Measurements from ENCODE around the gene LANCL3. TPM values are rescaled to one million over a fixed set of nuclear protein-coding genes. Genes with fewer than 3 reads are reported as not detected.

LANCL3 gene
- not detected in 5 replicates for total RNA-seq (2022; extraction: Qiagen RNA extraction; ENCODE audit: low read depth)

DNA sequence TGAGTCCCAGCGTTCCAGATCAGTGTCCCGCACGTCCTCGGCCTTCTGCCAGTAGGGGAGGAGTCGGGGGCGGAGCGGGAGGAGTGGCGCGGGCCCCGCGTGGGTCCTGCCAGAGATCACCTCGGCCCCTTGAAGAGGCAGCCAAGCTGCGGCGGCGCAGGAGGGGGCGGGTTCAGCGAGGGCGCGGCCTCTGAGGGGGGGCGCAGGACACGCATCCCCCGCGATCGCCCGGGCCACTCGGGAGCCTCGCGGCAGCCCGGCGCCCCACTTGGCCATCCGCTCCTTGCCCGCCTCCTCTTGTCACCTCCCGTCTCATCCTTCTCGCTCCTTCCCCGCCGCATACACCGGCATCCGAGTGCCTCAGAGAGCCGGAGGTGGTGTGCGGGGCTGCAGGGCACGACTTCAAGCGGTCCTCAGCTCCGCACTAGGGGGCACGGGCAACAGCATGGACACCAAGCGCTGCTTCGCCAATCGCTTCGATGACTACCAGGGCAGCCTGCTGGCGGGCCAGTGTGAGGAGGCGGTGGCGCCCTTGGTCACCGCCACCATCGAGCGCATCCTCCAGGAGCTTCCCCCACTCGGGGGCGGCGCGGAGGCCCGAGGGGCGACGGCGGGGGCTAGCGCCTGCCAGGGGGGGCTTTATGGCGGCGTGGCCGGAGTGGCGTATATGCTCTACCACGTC lies at the start of gene LANCL3:
TSS of gene LANCL3 (plus strand) at position 236 of the 682 bp plus-strand sequence. CDS start at position 446, 210 bp downstream.

DNA sequence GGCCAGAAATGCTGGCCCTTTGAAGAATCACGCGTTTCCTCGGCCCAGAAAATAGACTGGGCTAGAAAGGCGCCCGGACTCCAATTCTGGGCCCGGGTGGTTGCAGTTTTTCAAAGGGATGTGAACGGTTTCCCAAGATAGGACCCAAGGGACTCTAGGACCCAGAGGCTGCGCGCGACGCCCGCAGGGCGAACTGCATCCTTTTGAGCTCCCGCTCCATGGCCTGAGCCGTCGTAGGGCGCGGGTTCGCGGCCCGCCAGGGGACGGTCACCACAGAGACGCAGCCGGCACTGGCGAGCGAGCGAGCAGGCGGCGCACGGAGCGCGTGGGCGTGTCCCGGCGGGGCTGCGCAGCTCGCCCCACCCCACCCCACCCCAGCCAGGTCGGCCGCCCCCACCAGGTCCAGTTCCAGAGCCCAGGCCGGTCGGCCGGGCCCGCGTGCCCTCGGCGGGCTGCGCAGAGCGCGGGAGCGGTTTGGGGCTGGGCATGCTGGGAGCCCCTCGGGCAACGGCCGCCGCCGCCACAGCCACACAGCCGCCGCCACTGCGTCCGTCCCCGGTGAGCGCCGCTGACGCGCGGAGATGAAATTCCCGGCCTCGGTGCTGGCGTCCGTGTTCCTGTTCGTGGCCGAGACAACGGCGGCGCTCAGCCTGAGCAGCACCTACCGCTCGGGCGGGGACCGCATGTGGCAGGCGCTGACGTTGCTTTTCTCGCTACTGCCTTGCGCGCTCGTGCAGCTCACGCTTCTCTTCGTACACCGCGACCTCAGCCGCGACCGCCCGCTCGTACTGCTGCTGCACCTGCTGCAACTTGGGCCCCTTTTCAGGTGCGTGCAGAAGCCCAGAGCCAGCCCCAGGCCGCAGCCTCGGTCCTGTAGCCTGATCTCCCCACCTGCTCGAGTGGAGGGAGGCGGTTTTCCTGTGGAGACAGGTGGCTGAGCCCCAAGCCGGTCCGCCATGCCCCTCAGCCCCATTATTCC lies 114.2 kb downstream of the LANCL3 start, which contains the start of gene XK:
TSS of gene XK (plus strand) at position 411 of the 979 bp plus-strand sequence. CDS start at position 582, 171 bp downstream.

Other genes starting within 250 kb of the LANCL3 start
- gene PRRG1, start 222.3 kb upstream of the LANCL3 start, total RNA-seq (2022; extraction: Qiagen RNA extraction; ENCODE audit: low read depth): 4.5 to 8.9 TPM (median 7.3 TPM) in 5 replicates
- gene XK, start 114.1 kb downstream of the LANCL3 start, total RNA-seq (2022; extraction: Qiagen RNA extraction; ENCODE audit: low read depth): 0.27 to 0.54 TPM (median 0.39 TPM) in 5 replicates
- 0.03 to 0.10 TPM in 2 of 5 replicates, not detected in the others for gene CYBB, start 208.4 kb downstream of the LANCL3 start, total RNA-seq (2022; extraction: Qiagen RNA extraction; ENCODE audit: low read depth)

Data from A549 treated with RU486 at 1 μM for 4 hours (cell line).